K562 (cell line): ENCODE data around the gene ANKH. TPM values are rescaled to one million over a fixed set of nuclear protein-coding genes. Genes with fewer than 3 reads are reported as not detected.
A peak's percentile ranks its signal among the peaks of the same experiment; 100 is the strongest.

ENCODE experiments used
- COPS2 ChIP-seq: fragments of 450-650 bp; conservative IDR thresholded peaks from 2 replicates; pipeline ENCODE4 v1.6.1; 2016; ENCODE audit warnings: mild to moderate bottlenecking, moderate library complexity
- FOXP1 ChIP-seq: sonication (generic); formaldehyde crosslinking; IDR thresholded peaks from 2 replicates; pipeline ENCODE4 v1.8.0; 2022; ENCODE audit warnings: mild to moderate bottlenecking, missing genetic modification reagents
- HNRNPH1 ChIP-seq: fragments of 200-400 bp; formaldehyde crosslinking; optimal IDR thresholded peaks from 2 replicates; pipeline ENCODE3; 2017; ENCODE audit warnings: low read depth, mild to moderate bottlenecking, low read length, moderate library complexity
- MTA3 ChIP-seq: fragments of 450-650 bp; formaldehyde crosslinking; IDR thresholded peaks from 2 replicates; pipeline ENCODE4 v1.6.1; 2017; ENCODE audit warnings: mild to moderate bottlenecking, borderline replicate concordance
- NCOA4 ChIP-seq: fragments of 450-650 bp; IDR thresholded peaks from 2 replicates; pipeline ENCODE4 v1.6.1; 2018; ENCODE audit warnings: mild to moderate bottlenecking; ENCODE audit not compliant: partially characterized antibody
- NR3C1 ChIP-seq: sonication (generic); formaldehyde crosslinking; IDR thresholded peaks from 2 replicates; pipeline ENCODE4 v1.8.1; 2022; ENCODE audit warnings: missing genetic modification reagents
- POLR2AphosphoS2 ChIP-seq: IDR thresholded peaks from 2 replicates; pipeline ENCODE4 v1.6.1; 2012; ENCODE audit warnings: low read length, improper control_type of control experiment
- RBBP5 ChIP-seq: fragments of 200-600 bp; sonication (generic); IDR thresholded peaks from 2 replicates; pipeline ENCODE4 v1.6.1; 2012; ENCODE audit warnings: borderline replicate concordance, mild to moderate bottlenecking, low read length, control low read depth, inconsistent platforms; ENCODE audit not compliant: insufficient read depth, poor library complexity, severe bottlenecking
- SAP30 ChIP-seq: fragments of 200-600 bp; sonication (generic); IDR thresholded peaks from 2 replicates; pipeline ENCODE4 v1.6.1; 2012; ENCODE audit warnings: borderline replicate concordance, low read depth, mild to moderate bottlenecking, moderate library complexity, low read length, control low read depth, inconsistent platforms; ENCODE audit not compliant: insufficient read depth, poor library complexity, severe bottlenecking
- XRCC3 ChIP-seq: fragments of 450-650 bp; IDR thresholded peaks from 2 replicates; pipeline ENCODE4 v1.6.1; 2017; ENCODE audit warnings: mild to moderate bottlenecking, moderate library complexity
- ZBTB8A ChIP-seq: fragments of 450-650 bp; IDR thresholded peaks from 2 replicates; pipeline ENCODE4 v1.6.1; 2018; ENCODE audit warnings: mild to moderate bottlenecking, moderate library complexity; ENCODE audit not compliant: partially characterized antibody
- polyA plus RNA-seq, 8 experiments: library from polyadenylated mRNA; depleted of rRNA in 4 of 8; stranded (reverse) in 5 of 8; unstranded in 3 of 8; fragments of >200 nt; fragmentation: Nextera tagmentation in 2 of 8; fragmentation: Illumina TruSeq in 1 of 8; extraction: Ambion mirVana in 2 of 8; extraction: Trizol in 1 of 8; gene quantifications; 2 replicates each; pipeline versions ENCODE4 v1.2.1 to v1.2.3, GENCODE V29; 2011 to 2014; ENCODE audit warnings: inconsistent platforms in 1 of 8, missing spikeins in 1 of 8
- total RNA-seq, 7 experiments: library from RNA; depleted of rRNA in 6 of 7; stranded (reverse); fragments of >200 nt in 6 of 7; fragmentation: Illumina TruSeq in 2 of 7; extraction: Trizol in 2 of 7; gene quantifications; 2 replicates each; pipeline versions ENCODE4 v1.2.1 to v1.2.3, GENCODE V29; 2011 to 2021; ENCODE audit warnings: low replicate concordance in 1 of 7
- TF ChIP-seq, protein P1 (sequence below): fragments of 450-650 bp; IDR thresholded peaks from 2 replicates; pipeline ENCODE4 v1.6.1; 2016; ENCODE audit warnings: missing biosample characterization, missing genetic modification characterization
- TF ChIP-seq, protein P2 (sequence below): fragments of 250-450 bp; sonication (Bioruptor Pico); IDR thresholded peaks from 2 replicates; pipeline ENCODE4 v1.5.0; 2021; ENCODE audit warnings: mild to moderate bottlenecking, borderline replicate concordance
- TF ChIP-seq, protein P3 (sequence below): fragments of 250-450 bp; sonication (Bioruptor Pico); IDR thresholded peaks from 2 replicates; pipeline ENCODE4 v1.4.0; 2020; ENCODE audit warnings: mild to moderate bottlenecking, moderate library complexity
- TF ChIP-seq, protein P4 (sequence below): sonication (generic); formaldehyde crosslinking; IDR thresholded peaks from 2 replicates; pipeline ENCODE4 v1.8.0; 2023; ENCODE audit warnings: mild to moderate bottlenecking, missing genetic modification reagents

The ANKH gene
- total and polyA plus RNA-seq, 9 of the 15 experiments (the other 6 are each of a cell fraction or from before 2014, with no cell fraction given), result 0.79 to 12.2 (median 4.5) TPM

DNA sequence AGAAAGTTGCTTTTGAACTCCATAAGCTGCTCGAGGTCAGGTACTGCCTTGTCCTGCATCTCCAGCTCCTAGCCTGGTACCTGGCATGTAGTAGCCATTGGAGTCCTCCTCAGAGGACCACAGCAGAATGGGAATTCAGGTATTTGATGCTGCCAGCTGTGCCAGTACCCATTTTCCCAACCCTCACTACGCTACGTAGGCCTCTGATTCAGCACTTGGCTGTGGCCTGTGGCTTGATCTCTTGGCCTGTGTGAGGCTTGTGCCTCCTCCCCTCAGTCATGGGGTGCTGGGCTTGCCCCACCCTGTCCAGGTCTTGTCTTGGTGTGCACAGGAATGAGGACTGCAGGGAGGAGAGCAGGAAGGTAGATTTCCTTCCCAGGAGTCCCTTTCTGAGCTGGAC, 195.3 kb downstream of the ANKH start (continued):
- no peak for TF ChIP-seq XRCC3
- no peak for TF ChIP-seq SAP30
- TF ChIP-seq ZBTB8A, result no peak
- TF ChIP-seq, protein P1, sequence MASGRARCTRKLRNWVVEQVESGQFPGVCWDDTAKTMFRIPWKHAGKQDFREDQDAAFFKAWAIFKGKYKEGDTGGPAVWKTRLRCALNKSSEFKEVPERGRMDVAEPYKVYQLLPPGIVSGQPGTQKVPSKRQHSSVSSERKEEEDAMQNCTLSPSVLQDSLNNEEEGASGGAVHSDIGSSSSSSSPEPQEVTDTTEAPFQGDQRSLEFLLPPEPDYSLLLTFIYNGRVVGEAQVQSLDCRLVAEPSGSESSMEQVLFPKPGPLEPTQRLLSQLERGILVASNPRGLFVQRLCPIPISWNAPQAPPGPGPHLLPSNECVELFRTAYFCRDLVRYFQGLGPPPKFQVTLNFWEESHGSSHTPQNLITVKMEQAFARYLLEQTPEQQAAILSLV (tag), result no peak
- peak; percentile 62 for TF ChIP-seq RBBP5
- no peak for TF ChIP-seq COPS2
- no peak for TF ChIP-seq POLR2AphosphoS2
- 0 out of 2 replicates have a peak, but pooled peaks have one; percentile 21 for TF ChIP-seq MTA3
- no peak for TF ChIP-seq NCOA4
- no peak for TF ChIP-seq HNRNPH1
- TF ChIP-seq, protein P2, sequence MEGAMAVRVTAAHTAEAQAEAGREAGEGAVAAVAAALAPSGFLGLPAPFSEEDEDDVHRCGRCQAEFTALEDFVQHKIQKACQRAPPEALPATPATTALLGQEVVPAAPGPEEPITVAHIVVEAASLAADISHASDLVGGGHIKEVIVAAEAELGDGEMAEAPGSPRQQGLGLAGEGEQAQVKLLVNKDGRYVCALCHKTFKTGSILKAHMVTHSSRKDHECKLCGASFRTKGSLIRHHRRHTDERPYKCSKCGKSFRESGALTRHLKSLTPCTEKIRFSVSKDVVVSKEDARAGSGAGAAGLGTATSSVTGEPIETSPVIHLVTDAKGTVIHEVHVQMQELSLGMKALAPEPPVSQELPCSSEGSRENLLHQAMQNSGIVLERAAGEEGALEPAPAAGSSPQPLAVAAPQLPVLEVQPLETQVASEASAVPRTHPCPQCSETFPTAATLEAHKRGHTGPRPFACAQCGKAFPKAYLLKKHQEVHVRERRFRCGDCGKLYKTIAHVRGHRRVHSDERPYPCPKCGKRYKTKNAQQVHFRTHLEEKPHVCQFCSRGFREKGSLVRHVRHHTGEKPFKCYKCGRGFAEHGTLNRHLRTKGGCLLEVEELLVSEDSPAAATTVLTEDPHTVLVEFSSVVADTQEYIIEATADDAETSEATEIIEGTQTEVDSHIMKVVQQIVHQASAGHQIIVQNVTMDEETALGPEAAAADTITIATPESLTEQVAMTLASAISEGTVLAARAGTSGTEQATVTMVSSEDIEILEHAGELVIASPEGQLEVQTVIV, result no peak
- no peak for TF ChIP-seq NR3C1 (CRISPR knock-in tag)
- TF ChIP-seq, protein P3, sequence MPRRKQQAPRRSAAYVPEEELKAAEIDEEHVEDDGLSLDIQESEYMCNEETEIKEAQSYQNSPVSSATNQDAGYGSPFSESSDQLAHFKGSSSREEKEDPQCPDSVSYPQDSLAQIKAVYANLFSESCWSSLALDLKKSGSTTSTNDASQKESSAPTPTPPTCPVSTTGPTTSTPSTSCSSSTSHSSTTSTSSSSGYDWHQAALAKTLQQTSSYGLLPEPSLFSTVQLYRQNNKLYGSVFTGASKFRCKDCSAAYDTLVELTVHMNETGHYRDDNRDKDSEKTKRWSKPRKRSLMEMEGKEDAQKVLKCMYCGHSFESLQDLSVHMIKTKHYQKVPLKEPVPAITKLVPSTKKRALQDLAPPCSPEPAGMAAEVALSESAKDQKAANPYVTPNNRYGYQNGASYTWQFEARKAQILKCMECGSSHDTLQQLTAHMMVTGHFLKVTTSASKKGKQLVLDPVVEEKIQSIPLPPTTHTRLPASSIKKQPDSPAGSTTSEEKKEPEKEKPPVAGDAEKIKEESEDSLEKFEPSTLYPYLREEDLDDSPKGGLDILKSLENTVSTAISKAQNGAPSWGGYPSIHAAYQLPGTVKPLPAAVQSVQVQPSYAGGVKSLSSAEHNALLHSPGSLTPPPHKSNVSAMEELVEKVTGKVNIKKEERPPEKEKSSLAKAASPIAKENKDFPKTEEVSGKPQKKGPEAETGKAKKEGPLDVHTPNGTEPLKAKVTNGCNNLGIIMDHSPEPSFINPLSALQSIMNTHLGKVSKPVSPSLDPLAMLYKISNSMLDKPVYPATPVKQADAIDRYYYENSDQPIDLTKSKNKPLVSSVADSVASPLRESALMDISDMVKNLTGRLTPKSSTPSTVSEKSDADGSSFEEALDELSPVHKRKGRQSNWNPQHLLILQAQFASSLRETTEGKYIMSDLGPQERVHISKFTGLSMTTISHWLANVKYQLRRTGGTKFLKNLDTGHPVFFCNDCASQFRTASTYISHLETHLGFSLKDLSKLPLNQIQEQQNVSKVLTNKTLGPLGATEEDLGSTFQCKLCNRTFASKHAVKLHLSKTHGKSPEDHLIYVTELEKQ, result no peak
- TF ChIP-seq, protein P4, sequence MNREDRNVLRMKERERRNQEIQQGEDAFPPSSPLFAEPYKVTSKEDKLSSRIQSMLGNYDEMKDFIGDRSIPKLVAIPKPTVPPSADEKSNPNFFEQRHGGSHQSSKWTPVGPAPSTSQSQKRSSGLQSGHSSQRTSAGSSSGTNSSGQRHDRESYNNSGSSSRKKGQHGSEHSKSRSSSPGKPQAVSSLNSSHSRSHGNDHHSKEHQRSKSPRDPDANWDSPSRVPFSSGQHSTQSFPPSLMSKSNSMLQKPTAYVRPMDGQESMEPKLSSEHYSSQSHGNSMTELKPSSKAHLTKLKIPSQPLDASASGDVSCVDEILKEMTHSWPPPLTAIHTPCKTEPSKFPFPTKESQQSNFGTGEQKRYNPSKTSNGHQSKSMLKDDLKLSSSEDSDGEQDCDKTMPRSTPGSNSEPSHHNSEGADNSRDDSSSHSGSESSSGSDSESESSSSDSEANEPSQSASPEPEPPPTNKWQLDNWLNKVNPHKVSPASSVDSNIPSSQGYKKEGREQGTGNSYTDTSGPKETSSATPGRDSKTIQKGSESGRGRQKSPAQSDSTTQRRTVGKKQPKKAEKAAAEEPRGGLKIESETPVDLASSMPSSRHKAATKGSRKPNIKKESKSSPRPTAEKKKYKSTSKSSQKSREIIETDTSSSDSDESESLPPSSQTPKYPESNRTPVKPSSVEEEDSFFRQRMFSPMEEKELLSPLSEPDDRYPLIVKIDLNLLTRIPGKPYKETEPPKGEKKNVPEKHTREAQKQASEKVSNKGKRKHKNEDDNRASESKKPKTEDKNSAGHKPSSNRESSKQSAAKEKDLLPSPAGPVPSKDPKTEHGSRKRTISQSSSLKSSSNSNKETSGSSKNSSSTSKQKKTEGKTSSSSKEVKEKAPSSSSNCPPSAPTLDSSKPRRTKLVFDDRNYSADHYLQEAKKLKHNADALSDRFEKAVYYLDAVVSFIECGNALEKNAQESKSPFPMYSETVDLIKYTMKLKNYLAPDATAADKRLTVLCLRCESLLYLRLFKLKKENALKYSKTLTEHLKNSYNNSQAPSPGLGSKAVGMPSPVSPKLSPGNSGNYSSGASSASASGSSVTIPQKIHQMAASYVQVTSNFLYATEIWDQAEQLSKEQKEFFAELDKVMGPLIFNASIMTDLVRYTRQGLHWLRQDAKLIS (CRISPR knock-in tag), result no peak
- TF ChIP-seq FOXP1 (CRISPR knock-in tag), result no peak
